WI38 (cell line): Measurements from ENCODE around the gene N4BP2L1.

ENCODE experiments used
- H3K4me3 ChIP-seq: 2 replicates; pipeline ENCODE4 v1.5.1; 2011; ENCODE audit warnings: low read depth, mild to moderate bottlenecking, control low read depth, low read length
- TF ChIP-seq, protein P1 (sequence below): IDR thresholded peaks from 2 replicates; pipeline ENCODE4 v1.5.1; 2012; ENCODE audit warnings: low read depth, mild to moderate bottlenecking, control low read depth, low read length

The N4BP2L1 gene

DNA sequence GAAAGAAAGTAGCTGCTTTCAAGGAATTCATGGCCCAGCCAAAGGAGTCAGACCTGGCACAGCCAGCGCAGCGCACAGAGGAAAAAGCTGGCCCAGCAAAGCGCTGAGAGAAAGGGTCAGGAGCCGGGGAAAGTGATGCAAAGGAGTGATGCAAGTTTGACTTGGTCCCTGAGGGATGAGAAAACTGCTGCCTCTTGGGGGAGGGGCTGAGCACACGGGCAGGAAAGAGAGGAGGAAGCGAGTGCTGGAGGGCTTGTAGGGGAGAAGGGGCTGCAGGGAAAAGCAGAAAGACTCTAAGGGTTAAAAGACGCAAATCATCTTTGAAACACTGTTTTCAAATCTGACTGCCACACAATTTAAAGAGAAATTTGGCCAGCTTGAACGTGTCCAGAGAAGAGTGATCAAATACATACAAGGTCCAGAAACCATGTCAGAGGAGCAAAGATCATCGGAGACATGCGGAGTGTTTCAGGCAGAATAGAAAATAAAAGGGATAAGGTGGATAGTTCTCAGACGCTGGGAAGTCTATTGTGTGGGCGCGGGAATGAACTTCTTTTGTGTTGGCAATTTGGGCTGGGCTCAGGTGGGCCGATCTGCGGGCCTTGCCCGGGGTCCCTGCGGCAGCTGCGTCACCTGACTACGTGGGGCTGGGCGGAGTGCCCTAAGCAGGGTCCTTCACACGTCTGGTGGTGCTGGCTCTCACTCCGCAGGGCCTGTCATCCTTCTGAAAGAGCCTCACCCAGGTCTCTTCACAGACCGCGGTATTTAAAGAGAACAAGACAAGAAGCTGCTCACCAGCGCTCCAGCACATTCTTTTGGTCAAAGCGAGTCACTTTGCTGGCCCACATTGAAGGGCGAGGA is 18.1 kb downstream of the N4BP2L1 start:
- no peak overlapping the region for H3K4me3 ChIP-seq
- TF ChIP-seq, protein P1, sequence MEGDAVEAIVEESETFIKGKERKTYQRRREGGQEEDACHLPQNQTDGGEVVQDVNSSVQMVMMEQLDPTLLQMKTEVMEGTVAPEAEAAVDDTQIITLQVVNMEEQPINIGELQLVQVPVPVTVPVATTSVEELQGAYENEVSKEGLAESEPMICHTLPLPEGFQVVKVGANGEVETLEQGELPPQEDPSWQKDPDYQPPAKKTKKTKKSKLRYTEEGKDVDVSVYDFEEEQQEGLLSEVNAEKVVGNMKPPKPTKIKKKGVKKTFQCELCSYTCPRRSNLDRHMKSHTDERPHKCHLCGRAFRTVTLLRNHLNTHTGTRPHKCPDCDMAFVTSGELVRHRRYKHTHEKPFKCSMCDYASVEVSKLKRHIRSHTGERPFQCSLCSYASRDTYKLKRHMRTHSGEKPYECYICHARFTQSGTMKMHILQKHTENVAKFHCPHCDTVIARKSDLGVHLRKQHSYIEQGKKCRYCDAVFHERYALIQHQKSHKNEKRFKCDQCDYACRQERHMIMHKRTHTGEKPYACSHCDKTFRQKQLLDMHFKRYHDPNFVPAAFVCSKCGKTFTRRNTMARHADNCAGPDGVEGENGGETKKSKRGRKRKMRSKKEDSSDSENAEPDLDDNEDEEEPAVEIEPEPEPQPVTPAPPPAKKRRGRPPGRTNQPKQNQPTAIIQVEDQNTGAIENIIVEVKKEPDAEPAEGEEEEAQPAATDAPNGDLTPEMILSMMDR = no peak

DNA sequence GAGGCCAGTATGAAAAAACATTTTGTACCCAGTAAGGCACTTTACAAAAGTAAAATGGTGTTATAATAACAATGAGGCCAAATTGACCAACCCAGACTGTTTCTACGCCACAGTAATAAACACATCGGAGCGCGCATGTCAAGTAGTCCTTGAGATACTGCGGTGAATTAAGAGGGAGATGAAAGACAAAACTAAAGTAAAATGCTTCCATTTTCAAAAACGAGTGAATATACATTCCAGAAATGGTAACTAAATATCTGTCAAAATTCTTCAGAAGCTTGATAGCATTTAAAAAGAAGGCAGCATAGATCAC is 19.0 kb downstream of the N4BP2L1 start:
- no peak overlapping the region for H3K4me3 ChIP-seq

DNA sequence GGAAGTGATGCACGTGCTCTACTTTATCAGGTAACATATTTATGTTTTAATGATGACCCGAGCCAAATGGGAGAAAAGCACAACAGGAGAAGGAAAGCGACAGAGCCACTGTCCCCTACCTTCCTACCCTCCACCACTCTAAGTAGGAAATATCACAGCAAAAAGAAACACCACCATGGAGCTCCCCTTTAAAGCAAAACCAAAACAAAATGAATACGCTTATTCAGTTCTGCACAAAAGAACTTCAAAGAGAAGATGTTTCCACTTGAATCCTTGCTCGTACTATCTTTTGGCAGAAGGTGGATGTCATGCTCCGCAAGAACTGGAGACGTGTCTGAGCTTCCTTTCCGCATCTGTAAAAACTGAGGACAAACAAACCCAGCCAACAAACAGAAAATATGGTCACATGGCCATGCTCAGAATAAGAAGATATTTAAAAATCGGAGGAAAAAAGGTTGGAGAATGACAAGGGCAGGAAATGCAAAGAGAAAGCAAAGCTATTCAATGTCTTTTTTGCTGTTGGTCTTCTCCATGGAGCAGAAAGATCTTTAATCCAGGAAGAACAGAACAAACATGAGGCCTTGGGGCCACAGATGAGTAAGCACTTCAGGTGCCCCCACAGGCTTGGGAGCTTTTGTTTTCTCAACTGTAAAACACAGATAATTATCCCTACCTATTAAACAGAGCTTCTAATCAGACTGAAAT is 19.5 kb downstream of the N4BP2L1 start:
- TF ChIP-seq, protein P1 = no peak
- no peak overlapping the region for H3K4me3 ChIP-seq

More for the DNA sequence above, 19.0 kb downstream of the N4BP2L1 start:
- TF ChIP-seq, protein P1 = no peak

DNA sequence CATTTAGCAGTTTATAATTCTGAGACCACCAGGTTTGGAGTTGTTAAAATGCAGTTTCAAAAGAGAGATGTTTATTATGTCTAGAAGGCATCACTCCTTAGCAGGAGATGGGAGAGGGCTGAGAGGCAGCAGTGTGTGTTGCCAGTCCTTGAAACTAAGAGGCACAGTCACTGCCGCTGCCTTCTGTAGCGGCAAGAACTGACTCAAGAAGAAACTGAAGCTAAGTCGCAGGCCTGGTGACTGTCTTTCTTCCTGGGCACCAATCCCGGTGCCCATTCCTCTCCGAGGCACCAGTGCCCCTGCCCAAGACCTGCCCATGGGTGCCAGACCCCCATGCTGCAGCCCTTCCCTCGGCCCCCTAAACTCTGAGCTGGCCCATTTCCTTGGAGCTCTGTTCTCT is 20.1 kb downstream of the N4BP2L1 start:
- TF ChIP-seq, protein P1 = no peak
- no peak overlapping the region for H3K4me3 ChIP-seq

DNA sequence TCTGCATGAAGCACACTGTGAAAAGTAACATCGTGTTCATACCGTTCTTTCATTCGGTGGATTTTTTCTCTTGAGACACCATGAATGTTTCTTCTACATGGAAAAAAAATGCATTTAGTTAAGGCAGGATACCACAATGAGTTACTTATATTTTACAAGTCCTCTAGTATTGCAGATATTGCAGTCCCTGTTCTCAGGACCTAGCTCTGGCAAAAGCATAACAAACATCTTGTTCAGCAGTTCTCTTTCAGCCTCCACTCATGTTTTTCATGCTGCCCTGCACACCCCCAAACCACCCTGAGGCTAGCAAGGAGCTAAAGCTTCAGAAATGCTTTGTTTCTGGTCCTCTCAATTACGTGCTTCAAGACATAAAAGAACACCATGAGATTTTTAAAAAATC is 24.8 kb downstream of the N4BP2L1 start:
- TF ChIP-seq, protein P1 = no peak
- H3K4me3 ChIP-seq = no peak overlapping the region

DNA sequence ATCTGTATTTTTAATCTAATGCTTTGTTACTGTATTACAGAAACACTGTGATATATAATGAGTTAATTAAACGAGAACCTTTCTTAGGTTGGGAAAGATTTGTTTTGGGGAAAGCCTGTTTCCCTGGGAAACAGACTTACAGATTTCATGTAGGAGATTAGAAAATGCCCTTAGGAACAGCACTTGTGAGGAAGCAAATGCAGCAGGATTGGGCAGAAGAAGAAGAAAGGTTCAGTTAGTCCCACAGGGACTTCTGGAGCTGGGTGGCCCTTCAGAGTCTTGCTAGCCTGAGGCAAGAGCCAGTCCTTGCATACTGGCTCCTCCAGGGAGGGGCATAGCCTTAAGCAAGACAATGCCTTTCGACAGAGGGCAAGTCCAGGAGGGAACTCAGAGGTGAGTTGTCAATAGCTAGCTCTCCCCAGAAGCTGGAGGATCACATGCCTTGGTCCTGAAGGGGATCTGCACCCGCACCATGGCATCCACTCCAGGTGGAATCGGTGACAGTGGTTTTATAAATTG is 36.8 kb downstream of the N4BP2L1 start:
- TF ChIP-seq, protein P1 = no peak
- H3K4me3 ChIP-seq = no peak overlapping the region

DNA sequence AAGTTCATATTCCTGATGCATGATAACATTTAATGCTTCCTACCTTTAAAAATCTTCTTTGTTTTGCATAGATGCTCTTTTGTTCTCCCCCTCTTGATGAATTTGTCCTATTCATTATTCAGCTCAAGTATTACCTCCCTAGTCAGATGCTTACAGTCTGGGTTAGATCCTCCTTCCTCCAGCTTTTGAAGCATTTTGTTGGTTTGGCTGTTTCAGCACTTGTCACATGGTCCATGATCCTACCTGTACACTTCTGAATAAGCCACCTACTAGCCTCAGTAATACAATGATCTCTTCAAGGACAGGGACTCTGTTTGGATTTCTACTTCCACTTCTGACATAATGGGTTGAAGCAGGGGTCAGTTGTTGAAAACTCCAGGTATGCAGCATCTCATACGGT is 37.4 kb downstream of the N4BP2L1 start:
- TF ChIP-seq, protein P1 = no peak
- H3K4me3 ChIP-seq = no peak overlapping the region
